HFFc6 (cell line): Measurements from ENCODE around the gene TSPAN3. TPM values are rescaled to one million over a fixed set of nuclear protein-coding genes. Genes with fewer than 3 reads are reported as not detected.

Source experiments
- DNase-seq: peaks from one replicate; pipeline ENCODE4 v3.0.0-alpha.2; 2018
- H3K27ac Mint-ChIP-seq: 2 replicates; pipeline ENCODE4 v1.8.0; 2020; ENCODE audit warnings: mild to moderate bottlenecking, mixed read lengths
- H3K27me3 Mint-ChIP-seq: 2 replicates; pipeline ENCODE4 v1.8.0; 2021; ENCODE audit warnings: mild to moderate bottlenecking, moderate library complexity, mixed read lengths; ENCODE audit not compliant: insufficient read depth
- H3K36me3 Mint-ChIP-seq: 2 replicates; pipeline ENCODE4 v1.8.0; 2021; ENCODE audit warnings: low read depth, mixed read lengths
- H3K4me1 Mint-ChIP-seq: 2 replicates; pipeline ENCODE4 v1.8.0; 2020; ENCODE audit warnings: low read depth, mixed read lengths
- H3K4me3 Mint-ChIP-seq: 2 replicates; pipeline ENCODE4 v1.8.0; 2020; ENCODE audit warnings: mild to moderate bottlenecking, moderate library complexity, mixed read lengths
- H3K9me3 Mint-ChIP-seq: 2 replicates; pipeline ENCODE4 v1.8.0; 2020; ENCODE audit warnings: mild to moderate bottlenecking, mixed read lengths
- CTCF ChIP-seq: fragments of 200-600 bp; sonication (generic); IDR thresholded peaks from 2 replicates; pipeline ENCODE4 v1.5.0; 2021; ENCODE audit warnings: antibody characterized with exemption, mild to moderate bottlenecking
- total RNA-seq, 6 experiments: library from RNA; stranded (reverse); fragmentation: NEBNext Ultra II Directional; extraction: Animal tissue kit (Norgen Biotek cat#: 25700); gene quantifications; 2 replicates in 1 of 6; 3 replicates in 5 of 6; pipeline ENCODE4 v1.2.3, GENCODE V29; 2021

Gene TSPAN3
- total RNA-seq, 6 experiments from 2014 or later, result 153 to 222 (median 183) TPM

GRCh38 chr15:77002436-77002835 is 68.5 kb downstream of the TSPAN3 start:
- Mint-ChIP-seq H3K9me3 (no peaks in the 10 kb centered on the region), H3K27me3 (peaks cover 35% of the 10 kb centered on the region), H3K4me3 (no peak overlapping the region), H3K27ac (no peak overlapping the region), H3K36me3 (0 out of 2 replicates have a peak, but pooled peaks cover 5% of the 10 kb centered on the region), H3K4me1 (peaks cover 4% of the 10 kb centered on the region; the same call in 1 of the 2 replicates)
- DNase-seq, result no peak
- no peak for TF ChIP-seq CTCF

GRCh38 chr15:77001966-77002365 is 68.9 kb downstream of the TSPAN3 start:
- peaks cover 8% of the 10 kb centered on the region; the same call in 1 of the 2 replicates for H3K4me1 Mint-ChIP-seq
- H3K27ac Mint-ChIP-seq, result no peak overlapping the region
- no peak overlapping the region for H3K4me3 Mint-ChIP-seq
- no peak for DNase-seq
- peaks cover 32% of the 10 kb centered on the region for H3K27me3 Mint-ChIP-seq
- no peaks in the 10 kb centered on the region for H3K9me3 Mint-ChIP-seq
- TF ChIP-seq CTCF, result no peak
- 0 out of 2 replicates have a peak, but pooled peaks cover 5% of the 10 kb centered on the region for H3K36me3 Mint-ChIP-seq

- TF ChIP-seq CTCF, result no peak
- H3K9me3 Mint-ChIP-seq, result no peaks in the 10 kb centered on the region
- H3K4me3 Mint-ChIP-seq, result no peak overlapping the region
- no peak for DNase-seq
- no peak overlapping the region for H3K27ac Mint-ChIP-seq
- peaks cover 8% of the 10 kb centered on the region; the same call in 1 of the 2 replicates for H3K4me1 Mint-ChIP-seq
- 0 out of 2 replicates have a peak, but pooled peaks cover 5% of the 10 kb centered on the region for H3K36me3 Mint-ChIP-seq
- peaks cover 27% of the 10 kb centered on the region for H3K27me3 Mint-ChIP-seq
These were observed 69.6 kb downstream of the TSPAN3 start for GRCh38 chr15:77001351-77001750.

- Mint-ChIP-seq H3K36me3 (0 out of 2 replicates have a peak, but pooled peaks cover 5% of the 10 kb centered on the region), H3K27ac (no peak overlapping the region), H3K27me3 (peaks cover 27% of the 10 kb centered on the region), H3K4me1 (peaks cover 8% of the 10 kb centered on the region; the same call in 1 of the 2 replicates), H3K9me3 (no peaks in the 10 kb centered on the region), H3K4me3 (no peak overlapping the region)
- TF ChIP-seq CTCF, result no peak
- no peak for DNase-seq
These were observed 70.9 kb downstream of the TSPAN3 start for GRCh38 chr15:76999996-77000395.

GRCh38 chr15:76998663-76999285 is 72.1 kb downstream of the TSPAN3 start:
- DNase-seq, result no peak
- no peak for TF ChIP-seq CTCF
- no peak overlapping the region for H3K4me3 Mint-ChIP-seq
- no peak overlapping the region for H3K27ac Mint-ChIP-seq
- H3K4me1 Mint-ChIP-seq, result peaks cover 8% of the 10 kb centered on the region; the same call in 1 of the 2 replicates
- H3K9me3 Mint-ChIP-seq, result no peaks in the 10 kb centered on the region
- peaks cover 22% of the 10 kb centered on the region for H3K27me3 Mint-ChIP-seq
- no peaks in the 10 kb centered on the region for H3K36me3 Mint-ChIP-seq
